NCI-H1694 (cell line): Measurements from ENCODE around the gene FLG.
"Not testable (repeated sequence)": the region's sequence is repeated elsewhere in the genome, so short reads cannot be mapped to it uniquely, and the experiment has no call there.

Source experiments
- DNase-seq: peaks from one replicate; lab custom pipeline; 2025; lab: John Stamatoyannopoulos, UW

FLG gene

GRCh38 chr1:152325111-152325510 lies at the start of gene FLG:
TSS of gene FLG (minus strand) at chr1:152325239. CDS start at chr1:152315456, 9,783 bp downstream.
- DNase-seq = no peak

- DNase-seq = no peak
Measured at GRCh38 chr1:152374451-152374850, 49.4 kb upstream of the FLG start.

GRCh38 chr1:152372672-152373071 lies 47.6 kb upstream of the FLG start:
- no peak for DNase-seq

- no peak for DNase-seq
Measured at GRCh38 chr1:152367436-152367835, 42.4 kb upstream of the FLG start.

GRCh38 chr1:152359906-152360305 lies 34.9 kb upstream of the FLG start, which contains the start of gene FLG2:
TSS of gene FLG2 (minus strand) at chr1:152360006. CDS start at chr1:152358884, 1,122 bp downstream.
- no peak for DNase-seq

- no peak for DNase-seq
Measured at GRCh38 chr1:152356736-152357135, 31.7 kb upstream of the FLG start.

- DNase-seq = no peak
Measured at GRCh38 chr1:152349611-152350010, 24.6 kb upstream of the FLG start.

GRCh38 chr1:152348447-152348846 lies 23.4 kb upstream of the FLG start:
- no peak for DNase-seq

GRCh38 chr1:152347116-152347728 lies 22.2 kb upstream of the FLG start:
- DNase-seq = peak; percentile 83

GRCh38 chr1:152344438-152344837 lies 19.4 kb upstream of the FLG start:
- no peak for DNase-seq

- DNase-seq = no peak
Measured at GRCh38 chr1:152343006-152343405, 18.0 kb upstream of the FLG start.

GRCh38 chr1:152335399-152335798 lies 10.4 kb upstream of the FLG start:
- DNase-seq = no peak

GRCh38 chr1:152328801-152329391 lies 3.9 kb upstream of the FLG start:
- no peak for DNase-seq

- no peak for DNase-seq
Measured at GRCh38 chr1:152313970-152314369, 11.1 kb downstream of the FLG start.

GRCh38 chr1:152313319-152313801 lies 11.7 kb downstream of the FLG start:
- DNase-seq = no peak

GRCh38 chr1:152312169-152312568 lies 12.9 kb downstream of the FLG start:
- DNase-seq = not testable (repeated sequence)

GRCh38 chr1:152309955-152310354 lies 15.1 kb downstream of the FLG start:
- DNase-seq = no peak

GRCh38 chr1:152309320-152309901 lies 15.6 kb downstream of the FLG start:
- not testable (repeated sequence) for DNase-seq

- not testable (repeated sequence) for DNase-seq
Measured at GRCh38 chr1:152308758-152309157, 16.3 kb downstream of the FLG start.

GRCh38 chr1:152307970-152308369 lies 17.1 kb downstream of the FLG start:
- not testable (repeated sequence) for DNase-seq

GRCh38 chr1:152306123-152306522 lies 18.9 kb downstream of the FLG start:
- DNase-seq = not testable (repeated sequence)

- not testable (repeated sequence) for DNase-seq
Measured at GRCh38 chr1:152304773-152305172, 20.3 kb downstream of the FLG start.
